ENCODE results near the gene UBE2E1. TPM values are rescaled to one million over a fixed set of nuclear protein-coding genes. Genes with fewer than 3 reads are reported as not detected.
"Not testable (repeated sequence)": the region's sequence is repeated elsewhere in the genome, so short reads cannot be mapped to it uniquely, and the experiment has no call there.

The UBE2E1 gene
- polyA plus RNA-seq, 3 donors, result 156 to 163 (median 160) TPM

DNA sequence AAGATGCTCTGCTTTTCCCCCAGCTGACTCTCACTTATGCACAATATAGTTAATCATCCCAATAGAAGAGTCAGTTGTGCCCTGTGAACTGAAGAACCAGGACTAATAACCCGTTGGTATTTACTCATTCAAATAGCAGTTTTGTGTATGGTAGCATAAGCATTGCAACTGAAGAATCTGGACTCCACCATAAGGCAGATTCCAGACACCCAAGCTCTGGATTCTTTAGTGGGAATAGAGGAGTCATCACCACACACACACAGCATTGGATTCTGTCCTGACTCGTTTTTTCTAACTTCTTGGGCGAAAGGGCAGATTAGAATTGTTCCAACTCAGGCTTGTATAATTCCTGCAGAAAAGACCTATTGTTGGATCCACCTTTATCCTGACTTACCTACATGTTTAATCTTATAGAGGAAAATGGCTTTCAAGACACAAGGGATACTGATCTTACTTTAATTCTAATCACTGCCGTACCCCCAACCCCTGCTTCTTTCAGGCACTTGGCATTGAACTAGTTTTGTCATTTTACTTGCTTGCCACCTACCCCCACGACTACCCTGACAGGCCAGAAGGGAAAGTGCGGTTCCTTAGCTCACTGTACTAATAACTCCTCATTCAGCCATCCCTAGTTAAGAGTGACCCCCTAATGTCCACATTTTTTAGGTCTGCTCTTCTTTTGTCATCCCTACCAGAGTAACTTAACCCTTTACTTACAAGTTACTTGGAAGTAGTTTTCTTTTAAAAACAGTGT lies 68.8 kb downstream of the UBE2E1 start:
- DNase-seq (ENCODE audit: low read depth in 3 of 3, low spot score in 2 of 3), result no peak

GRCh38 chr3:23875113-23875725 lies 69.5 kb downstream of the UBE2E1 start:
- no peak for DNase-seq (ENCODE audit: low read depth in 3 of 3, low spot score in 2 of 3)

- no peak for DNase-seq (ENCODE audit: low read depth in 3 of 3, low spot score in 2 of 3)
Observed at GRCh38 chr3:23876923-23877322, 71.2 kb downstream of the UBE2E1 start.

DNA sequence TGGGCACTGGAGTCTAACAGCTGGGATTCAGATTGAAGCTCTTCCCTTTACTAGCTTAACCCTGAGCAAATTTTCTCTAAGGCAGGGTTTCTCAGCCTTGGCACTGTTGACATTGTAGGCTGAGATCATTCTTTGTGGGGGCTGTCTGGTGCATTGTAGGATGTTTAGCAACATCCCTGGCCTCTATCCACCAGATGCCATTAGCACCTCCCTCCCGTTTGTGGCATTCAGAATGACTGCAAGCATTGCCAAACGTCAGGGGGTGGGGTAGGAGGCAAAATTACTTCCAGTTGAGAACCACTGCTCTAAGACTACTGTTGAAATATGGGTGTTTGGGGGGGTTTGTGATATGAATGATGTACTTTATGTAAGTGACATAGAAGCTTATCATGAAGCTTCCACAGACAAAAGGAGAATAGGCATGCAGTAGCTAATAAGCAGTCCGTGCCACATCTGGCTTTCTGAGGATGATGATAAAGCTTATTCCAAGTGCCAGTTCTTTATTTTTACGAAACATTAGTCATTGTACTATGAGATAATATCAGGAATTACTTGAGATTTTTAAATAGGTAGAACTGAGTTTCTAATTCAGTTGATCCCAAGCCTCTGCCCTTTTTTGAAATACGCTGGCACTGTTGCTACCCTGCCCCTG lies 71.7 kb downstream of the UBE2E1 start:
- DNase-seq (ENCODE audit: low read depth in 3 of 3, low spot score in 2 of 3), result no peak

DNA sequence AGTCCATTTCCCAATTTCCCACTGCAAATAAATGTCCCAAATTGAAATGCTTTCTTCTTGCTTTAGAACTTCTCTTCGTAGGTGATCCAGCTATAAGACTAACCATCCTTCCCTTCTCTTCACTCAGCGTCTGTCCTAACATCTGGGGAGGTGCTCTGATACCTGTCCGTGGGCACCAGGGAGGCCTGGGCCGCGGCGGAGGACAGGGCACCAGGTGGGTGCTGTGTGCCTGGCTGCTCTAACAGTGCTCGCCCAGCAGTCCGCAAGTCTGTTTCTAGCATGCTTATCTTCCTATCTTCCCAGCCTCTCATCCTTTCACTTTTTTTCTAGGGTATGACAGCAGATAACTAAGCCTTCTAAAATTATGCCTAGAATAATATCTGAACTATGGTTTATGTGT lies 73.7 kb downstream of the UBE2E1 start:
- DNase-seq (ENCODE audit: low read depth in 3 of 3, low spot score in 2 of 3), result no peak

DNA sequence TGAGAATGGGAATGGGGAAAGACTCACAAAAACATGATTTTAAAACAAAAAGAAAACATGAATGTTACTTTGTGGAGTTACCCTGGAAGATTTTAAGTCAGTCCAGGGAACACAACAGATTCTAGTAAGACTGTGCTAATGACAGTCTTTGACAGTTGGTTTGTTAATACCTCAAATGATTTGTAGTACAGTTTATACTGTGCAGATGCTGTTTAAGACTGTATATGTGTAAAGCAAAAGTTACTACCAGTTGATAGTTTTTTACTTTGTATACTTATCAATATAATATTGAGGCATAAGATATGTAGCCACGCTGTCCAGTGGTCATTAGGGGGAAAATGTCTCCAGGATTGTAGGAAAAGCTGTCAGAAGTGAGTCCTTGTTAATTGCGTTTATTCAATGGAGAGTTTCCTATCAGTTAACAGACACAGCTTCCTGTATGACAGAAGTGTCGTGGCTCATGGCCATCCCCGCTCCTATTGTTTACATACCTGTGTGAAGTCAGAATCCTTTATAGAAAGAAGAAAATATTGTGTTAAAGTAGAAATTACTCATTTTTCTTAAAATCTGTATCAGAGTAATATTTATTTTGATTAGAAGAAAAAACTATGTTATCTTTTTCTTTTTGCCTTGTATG lies 75.1 kb downstream of the UBE2E1 start:
- DNase-seq (ENCODE audit: low read depth in 3 of 3, low spot score in 2 of 3), result no peak

DNA sequence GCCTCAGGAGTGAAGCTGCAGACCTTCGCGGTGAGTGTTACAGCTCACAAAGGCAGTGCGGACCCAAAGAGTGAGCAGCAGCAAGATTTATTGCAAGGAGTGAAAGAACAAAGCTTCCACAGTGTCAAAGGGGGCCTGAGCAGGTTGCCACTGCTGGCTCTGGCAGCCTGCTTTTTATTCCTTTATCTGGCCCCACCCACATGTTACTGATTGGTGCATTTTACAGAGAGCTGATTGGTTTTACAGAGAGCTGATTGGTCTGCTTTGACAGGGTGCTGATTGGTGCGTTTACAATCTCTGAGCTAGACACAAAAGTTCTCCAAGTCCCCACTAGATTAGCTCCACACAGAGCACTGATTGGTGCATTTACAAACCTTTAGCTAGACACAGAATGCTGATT lies 76.2 kb downstream of the UBE2E1 start:
- DNase-seq (ENCODE audit: low read depth in 3 of 3, low spot score in 2 of 3), result not testable (repeated sequence)

GRCh38 chr3:23882487-23882918 lies 76.7 kb downstream of the UBE2E1 start:
- no peak for DNase-seq (ENCODE audit: low read depth in 3 of 3, low spot score in 2 of 3)

GRCh38 chr3:23884481-23884880 lies 78.7 kb downstream of the UBE2E1 start:
- no peak for DNase-seq (ENCODE audit: low read depth in 3 of 3, low spot score in 2 of 3)

- DNase-seq (ENCODE audit: low read depth in 3 of 3, low spot score in 2 of 3), result no peak
Observed at GRCh38 chr3:23885210-23885609, 79.5 kb downstream of the UBE2E1 start.

GRCh38 chr3:23886311-23886710 lies 80.6 kb downstream of the UBE2E1 start:
- no peak for DNase-seq (ENCODE audit: low read depth in 3 of 3, low spot score in 2 of 3)

DNA sequence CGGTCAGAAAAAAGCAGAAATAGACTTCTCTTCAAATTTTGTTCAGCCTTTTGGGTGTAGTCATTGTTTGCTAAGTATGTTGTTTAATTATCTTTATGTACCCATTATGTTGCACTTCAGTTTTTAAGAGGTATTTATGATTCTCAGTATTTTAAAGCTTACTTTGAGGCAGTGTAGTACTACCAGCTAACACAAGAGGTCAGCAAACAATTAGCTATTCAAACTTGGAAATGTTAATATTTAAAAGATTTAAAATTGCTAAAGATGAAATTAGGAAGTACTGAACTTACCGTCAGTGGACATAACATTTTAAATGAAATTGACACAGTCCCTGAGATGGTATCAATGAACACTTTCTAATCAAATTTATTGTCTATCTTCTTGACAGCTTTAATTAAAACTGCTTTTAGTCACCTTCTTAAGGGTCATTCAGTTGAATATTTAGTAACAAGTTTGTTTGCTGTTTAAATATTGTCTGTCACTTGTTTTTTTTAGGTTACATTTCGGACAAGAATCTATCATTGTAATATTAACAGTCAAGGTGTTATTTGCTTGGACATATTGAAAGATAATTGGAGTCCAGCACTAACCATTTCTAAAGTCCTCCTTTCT lies 83.0 kb downstream of the UBE2E1 start:
- peak in 1 of 3 donors; percentile 14 for DNase-seq (ENCODE audit: low read depth in 3 of 3, low spot score in 2 of 3)

DNA sequence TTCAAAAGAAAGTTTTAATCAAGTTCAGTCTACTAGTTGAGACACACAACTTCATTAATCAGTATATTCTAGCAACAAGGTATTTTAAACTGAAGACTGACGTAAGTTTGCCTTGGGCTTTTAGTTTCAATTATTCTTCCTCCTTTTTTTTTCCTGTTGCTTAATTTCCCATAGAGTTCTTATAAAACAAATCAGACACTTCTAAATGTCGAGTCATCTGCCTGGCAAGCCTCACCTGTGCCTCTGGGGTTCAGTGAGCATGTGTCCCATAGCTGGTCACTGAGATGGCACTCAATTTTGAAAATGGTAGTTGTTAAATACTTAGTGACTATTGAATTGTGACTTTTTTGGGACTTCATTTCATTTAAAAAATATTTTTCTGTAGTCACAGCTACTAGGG lies 83.6 kb downstream of the UBE2E1 start:
- no peak for DNase-seq (ENCODE audit: low read depth in 3 of 3, low spot score in 2 of 3)

DNA sequence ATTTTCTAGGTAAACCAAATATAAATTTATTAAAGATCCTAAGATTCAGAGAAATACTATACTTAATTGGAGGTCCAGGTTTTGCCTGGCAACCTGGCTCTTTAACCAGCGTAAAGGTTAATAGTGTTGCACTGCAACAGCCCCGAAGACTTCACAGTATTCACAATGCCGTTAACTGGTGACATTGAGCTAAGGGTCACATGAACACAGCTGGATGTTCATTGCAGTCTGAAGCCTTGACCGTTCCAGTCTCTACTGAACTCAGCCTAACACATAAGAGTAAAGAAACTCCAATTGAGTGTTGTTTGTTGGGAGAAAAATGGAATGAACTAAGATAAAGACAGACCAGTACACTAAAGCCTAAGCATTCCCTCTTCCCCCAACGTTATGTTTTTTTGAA lies 84.2 kb downstream of the UBE2E1 start:
- no peak for DNase-seq (ENCODE audit: low read depth in 3 of 3, low spot score in 2 of 3)

DNA sequence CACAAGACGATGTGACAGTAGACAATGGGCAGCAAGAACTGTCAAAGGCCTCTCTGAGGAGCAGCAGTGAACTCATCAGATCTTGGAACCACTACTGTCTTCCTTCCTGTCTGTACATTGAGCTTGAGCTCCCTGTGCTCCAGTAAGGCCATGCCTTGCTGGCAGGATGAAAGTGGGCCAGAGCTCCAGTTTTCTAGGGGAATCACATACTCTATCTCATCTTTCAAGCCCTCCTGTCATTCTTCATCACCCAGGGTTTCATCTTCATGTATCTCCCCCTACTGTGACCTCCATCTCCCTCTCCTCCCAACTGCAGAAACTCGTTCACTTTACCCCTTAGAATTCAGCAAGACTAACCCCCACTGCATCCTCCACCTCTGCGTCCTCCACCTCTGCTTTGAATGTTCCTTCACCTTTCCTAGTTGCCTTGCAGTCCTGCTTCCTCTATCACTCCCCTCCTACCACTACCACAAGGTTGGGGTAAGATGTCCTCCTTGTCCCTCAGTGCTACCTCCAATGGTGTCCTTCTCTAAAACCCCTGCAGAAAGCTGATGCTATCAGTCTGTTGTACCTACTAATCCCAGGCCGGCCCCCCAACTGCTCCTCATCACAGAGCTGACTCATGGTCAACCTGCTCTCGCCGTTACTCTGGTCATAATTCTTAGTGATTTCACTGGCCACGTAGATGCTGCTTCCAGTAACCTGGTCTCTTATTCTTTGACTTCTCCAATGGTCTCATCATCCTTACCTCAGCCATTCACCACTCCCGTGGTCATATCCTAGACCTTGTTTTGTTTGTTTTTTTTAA lies 88.7 kb downstream of the UBE2E1 start:
- no peak for DNase-seq (ENCODE audit: low read depth in 3 of 3, low spot score in 2 of 3)

- no peak for DNase-seq (ENCODE audit: low read depth in 3 of 3, low spot score in 2 of 3)
Observed at GRCh38 chr3:23895181-23895580, 89.4 kb downstream of the UBE2E1 start.

GRCh38 chr3:23900744-23901143 lies 95.0 kb downstream of the UBE2E1 start:
- DNase-seq (ENCODE audit: low read depth in 3 of 3, low spot score in 2 of 3), result no peak

DNA sequence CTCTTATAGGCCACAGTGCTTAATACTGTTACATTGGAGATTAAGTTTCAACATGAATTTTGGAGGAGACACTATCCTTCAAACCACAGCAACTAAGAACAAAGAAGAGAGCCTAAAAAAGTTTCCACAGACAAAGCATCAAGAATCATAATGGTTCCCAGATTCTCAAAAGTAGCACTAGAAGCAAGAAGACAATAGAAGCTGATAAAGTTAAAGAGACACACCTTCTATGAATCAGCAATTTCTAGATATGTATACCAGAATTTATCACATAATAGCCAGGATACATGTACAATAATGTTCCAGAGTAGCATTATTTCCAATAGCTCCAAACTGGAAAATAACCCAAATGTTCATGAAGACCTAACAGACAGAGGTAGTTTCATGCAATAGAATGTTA lies 98.8 kb downstream of the UBE2E1 start:
- no peak for DNase-seq (ENCODE audit: low read depth in 3 of 3, low spot score in 2 of 3)

- DNase-seq (ENCODE audit: low read depth in 3 of 3, low spot score in 2 of 3), result no peak
Observed at GRCh38 chr3:23909341-23909740, 103.6 kb downstream of the UBE2E1 start.

GRCh38 chr3:23911397-23911796 lies 105.6 kb downstream of the UBE2E1 start:
- DNase-seq (ENCODE audit: low read depth in 3 of 3, low spot score in 2 of 3), result no peak

Data from right renal cortex interstitium (tissue), 3 donors.